ENCODE results near the gene LAMTOR2. TPM values are rescaled to one million over a fixed set of nuclear protein-coding genes. Genes with fewer than 3 reads are reported as not detected.

LAMTOR2 gene
- total RNA-seq, 1 experiment from 2014 or later, result 50.6 TPM

DNA sequence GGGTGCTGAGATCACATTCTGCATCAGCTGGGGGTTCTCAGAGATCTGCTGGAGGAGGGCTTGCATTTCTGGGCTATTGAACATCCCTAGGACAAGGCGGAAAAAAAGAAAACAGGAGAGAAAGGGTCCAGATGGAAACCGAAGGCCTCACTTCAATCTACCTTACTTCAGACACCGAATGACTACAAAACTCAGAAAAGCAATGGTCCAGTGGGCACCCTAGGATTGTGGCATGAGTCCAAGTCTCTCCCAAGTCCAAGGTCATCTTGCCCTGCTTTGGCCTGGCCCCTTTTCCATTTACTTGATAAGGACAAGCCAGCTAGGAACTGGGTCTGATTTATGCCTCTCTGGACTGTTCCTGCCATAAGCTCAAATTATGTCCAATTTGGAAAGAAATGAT lies 11.8 kb upstream of the LAMTOR2 start:
- Histone ChIP-seq H3K56ac (ENCODE audit: insufficient read length, low read depth, low read length) (no peak overlapping the region), H2BK15ac (ENCODE audit: low read depth, low read length) (no peak overlapping the region), H2BK5ac (ENCODE audit: insufficient read length, low read length) (no peak overlapping the region), H3K9me3 (ENCODE audit: control insufficient read depth, low read depth, low read length) (no peaks in the 10 kb centered on the region), H4K5ac (ENCODE audit: insufficient read length, low read depth, low read length) (no peak overlapping the region), H3K79me1 (ENCODE audit: insufficient read depth, low read depth, low read length, poor library complexity, severe bottlenecking) (no peaks in the 10 kb centered on the region), H2AFZ (ENCODE audit: low read length) (no peak overlapping the region), H4K20me1 (ENCODE audit: control insufficient read depth, insufficient read depth, insufficient read length) (no peaks in the 10 kb centered on the region), H3K27me3 (ENCODE audit: insufficient read depth, low read length) (no peaks in the 10 kb centered on the region), H3K23ac (ENCODE audit: insufficient read length, low read depth, low read length) (no peak overlapping the region), H3K27ac (ENCODE audit: insufficient read length, low read depth, low read length) (no peak overlapping the region), H4K8ac (replicated peaks; ENCODE audit: insufficient read length, low read depth, low read length) (no peak overlapping the region), H3K14ac (ENCODE audit: insufficient read depth, low read length) (no peak overlapping the region), H4K91ac (ENCODE audit: insufficient read length, low read depth, low read length) (no peak overlapping the region), H3K79me2 (ENCODE audit: insufficient read depth, low read length) (no peaks in the 10 kb centered on the region), H2BK120ac (ENCODE audit: low read depth, low read length, poor library complexity, severe bottlenecking) (no peak overlapping the region), H3K4me1 (ENCODE audit: insufficient read depth, low read length) (no peaks in the 10 kb centered on the region), H2AK5ac (ENCODE audit: insufficient read length, low read length) (no peak overlapping the region), H3K4ac (ENCODE audit: low read depth, low read length) (no peak overlapping the region), H2BK20ac (ENCODE audit: low read depth, low read length, poor library complexity, severe bottlenecking) (no peak overlapping the region), H3K18ac (ENCODE audit: insufficient read length, low read depth, low read length) (no peak overlapping the region), H2BK12ac (ENCODE audit: insufficient read length, low read depth, low read length) (no peak overlapping the region), H3K4me2 (ENCODE audit: insufficient read depth, insufficient read length, low read length) (no peak overlapping the region), H3K9ac (ENCODE audit: extremely low read depth, insufficient read length, low read length) (no peak overlapping the region), H3T11ph (ENCODE audit: low read length) (no peak overlapping the region), H3K23me2 (ENCODE audit: insufficient read length, low read depth, low read length, poor library complexity, severe bottlenecking) (no peaks in the 10 kb centered on the region)
- TF ChIP-seq, protein P1, sequence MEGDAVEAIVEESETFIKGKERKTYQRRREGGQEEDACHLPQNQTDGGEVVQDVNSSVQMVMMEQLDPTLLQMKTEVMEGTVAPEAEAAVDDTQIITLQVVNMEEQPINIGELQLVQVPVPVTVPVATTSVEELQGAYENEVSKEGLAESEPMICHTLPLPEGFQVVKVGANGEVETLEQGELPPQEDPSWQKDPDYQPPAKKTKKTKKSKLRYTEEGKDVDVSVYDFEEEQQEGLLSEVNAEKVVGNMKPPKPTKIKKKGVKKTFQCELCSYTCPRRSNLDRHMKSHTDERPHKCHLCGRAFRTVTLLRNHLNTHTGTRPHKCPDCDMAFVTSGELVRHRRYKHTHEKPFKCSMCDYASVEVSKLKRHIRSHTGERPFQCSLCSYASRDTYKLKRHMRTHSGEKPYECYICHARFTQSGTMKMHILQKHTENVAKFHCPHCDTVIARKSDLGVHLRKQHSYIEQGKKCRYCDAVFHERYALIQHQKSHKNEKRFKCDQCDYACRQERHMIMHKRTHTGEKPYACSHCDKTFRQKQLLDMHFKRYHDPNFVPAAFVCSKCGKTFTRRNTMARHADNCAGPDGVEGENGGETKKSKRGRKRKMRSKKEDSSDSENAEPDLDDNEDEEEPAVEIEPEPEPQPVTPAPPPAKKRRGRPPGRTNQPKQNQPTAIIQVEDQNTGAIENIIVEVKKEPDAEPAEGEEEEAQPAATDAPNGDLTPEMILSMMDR (conservative IDR thresholded peaks at IDR 0.05), result no peak
- peaks cover 21 to 65% (median 58%) of the 10 kb centered on the region in 3 experiments for H3K36me3 Mint-ChIP-seq (ENCODE audit: insufficient read depth in 1 of 3, low read depth in 3 of 3)
- no peaks in the 10 kb centered on the region for H3K27me3 Mint-ChIP-seq (ENCODE audit: low read depth)
- DNase-seq, result no peak
- H3K27ac Mint-ChIP-seq, result no peak overlapping the region
- H3K4me1 Mint-ChIP-seq, result no peaks in the 10 kb centered on the region
- WGBS (ENCODE audit: extremely low coverage, insufficient read length, low lambda C conversion rate), result no CpG with 5 or more reads among the region's 3 CpGs
- no peaks in the 10 kb centered on the region; a peak in 1 of 5 replicates for H3K9me3 Mint-ChIP-seq
- H3K4me3 Mint-ChIP-seq, result no peak overlapping the region

All from H9 (cell line).